Measurements from ENCODE around the gene SH2D5.

DNA sequence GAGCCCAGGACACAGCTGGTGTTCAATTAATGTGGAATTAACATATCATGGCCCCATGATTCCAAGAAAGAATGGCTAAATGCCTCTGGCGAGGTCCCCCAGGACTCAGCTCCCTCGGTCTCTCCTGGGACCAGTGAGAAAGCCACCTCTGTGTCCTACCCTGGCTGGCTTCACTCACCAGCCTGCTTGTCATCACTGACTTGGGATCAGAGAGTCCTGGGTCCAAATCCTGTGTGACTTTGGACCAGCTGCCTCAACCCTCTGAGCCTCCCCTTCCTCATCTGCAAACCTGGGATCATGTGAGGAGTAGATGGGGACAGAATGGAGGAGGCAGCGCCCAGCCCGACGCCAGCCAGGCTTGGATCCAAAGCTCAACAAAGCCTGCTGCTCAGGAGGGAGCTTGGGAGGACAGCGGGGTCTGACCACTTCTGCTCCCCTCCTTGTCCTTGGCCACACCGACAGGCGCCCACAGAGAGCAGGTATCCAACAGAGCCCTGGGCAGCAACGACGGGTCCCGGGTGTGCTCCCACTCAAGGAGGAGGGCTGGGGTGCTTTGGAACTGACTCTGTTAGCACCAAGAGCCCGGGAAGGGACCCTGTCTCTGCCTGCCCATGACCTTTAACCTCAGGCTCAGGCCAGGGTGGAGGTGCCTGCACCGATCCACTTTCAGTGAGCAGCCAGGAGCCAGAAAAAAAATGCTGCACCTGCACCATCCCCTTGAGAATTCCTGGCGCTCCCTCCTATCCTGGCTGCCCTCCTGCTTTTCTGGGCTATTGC is 3.2 kb downstream of the SH2D5 start:
- TF ChIP-seq, protein P1, sequence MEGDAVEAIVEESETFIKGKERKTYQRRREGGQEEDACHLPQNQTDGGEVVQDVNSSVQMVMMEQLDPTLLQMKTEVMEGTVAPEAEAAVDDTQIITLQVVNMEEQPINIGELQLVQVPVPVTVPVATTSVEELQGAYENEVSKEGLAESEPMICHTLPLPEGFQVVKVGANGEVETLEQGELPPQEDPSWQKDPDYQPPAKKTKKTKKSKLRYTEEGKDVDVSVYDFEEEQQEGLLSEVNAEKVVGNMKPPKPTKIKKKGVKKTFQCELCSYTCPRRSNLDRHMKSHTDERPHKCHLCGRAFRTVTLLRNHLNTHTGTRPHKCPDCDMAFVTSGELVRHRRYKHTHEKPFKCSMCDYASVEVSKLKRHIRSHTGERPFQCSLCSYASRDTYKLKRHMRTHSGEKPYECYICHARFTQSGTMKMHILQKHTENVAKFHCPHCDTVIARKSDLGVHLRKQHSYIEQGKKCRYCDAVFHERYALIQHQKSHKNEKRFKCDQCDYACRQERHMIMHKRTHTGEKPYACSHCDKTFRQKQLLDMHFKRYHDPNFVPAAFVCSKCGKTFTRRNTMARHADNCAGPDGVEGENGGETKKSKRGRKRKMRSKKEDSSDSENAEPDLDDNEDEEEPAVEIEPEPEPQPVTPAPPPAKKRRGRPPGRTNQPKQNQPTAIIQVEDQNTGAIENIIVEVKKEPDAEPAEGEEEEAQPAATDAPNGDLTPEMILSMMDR (conservative IDR thresholded peaks at IDR 0.05; ENCODE audit: low read depth, low read length), result no peak
- no peak for TF ChIP-seq EZH2 (IDR thresholded peaks at IDR 0.05; ENCODE audit: borderline replicate concordance, low read depth, low read length, poor library complexity, severe bottlenecking)

Data from A673 (cell line).